Smooth muscle cell (in vitro differentiated cells): ENCODE results near the gene TEX14. TPM values are rescaled to one million over a fixed set of nuclear protein-coding genes. Genes with fewer than 3 reads are reported as not detected.

ENCODE experiments used
- DNase-seq: peaks from one replicate; lab custom pipeline; 2025; ENCODE audit not compliant: unreplicated experiment; lab: John Stamatoyannopoulos, UW
- H2AFZ ChIP-seq: fragments of 200-600 bp; sonication (generic); 2 replicates; pipeline ENCODE4 v1.6.0; 2016; ENCODE audit warnings: antibody characterized with exemption, low read depth, mild to moderate bottlenecking
- H3F3A ChIP-seq: fragments of 200-600 bp; sonication (generic); 2 replicates; pipeline ENCODE4 v1.6.0; 2017; ENCODE audit warnings: antibody characterized with exemption, low read depth
- H3K27ac ChIP-seq: fragments of 200-600 bp; sonication (generic); 2 replicates; pipeline ENCODE4 v1.5.1; 2016; ENCODE audit warnings: low read depth, mild to moderate bottlenecking
- H3K27me3 ChIP-seq: fragments of 200-600 bp; sonication (generic); 2 replicates; pipeline ENCODE4 v1.6.1; 2016; ENCODE audit warnings: low read depth, mild to moderate bottlenecking
- H3K36me3 ChIP-seq: fragments of 200-600 bp; sonication (generic); 2 replicates; pipeline ENCODE4 v1.5.1; 2016; ENCODE audit warnings: low read depth
- H3K4me1 ChIP-seq: fragments of 200-600 bp; sonication (generic); 2 replicates; pipeline ENCODE4 v1.5.1; 2016; ENCODE audit warnings: low read depth
- H3K4me2 ChIP-seq: fragments of 200-600 bp; sonication (generic); 2 replicates; pipeline ENCODE4 v1.6.0; 2016; ENCODE audit warnings: mild to moderate bottlenecking
- H3K4me3 ChIP-seq: fragments of 200-600 bp; sonication (generic); 2 replicates; pipeline ENCODE4 v1.5.1; 2016; ENCODE audit warnings: mild to moderate bottlenecking
- H3K79me2 ChIP-seq: fragments of 200-600 bp; sonication (generic); 2 replicates; pipeline ENCODE4 v1.6.0; 2016; ENCODE audit warnings: low read depth, mild to moderate bottlenecking
- H3K9ac ChIP-seq: fragments of 200-600 bp; sonication (generic); 2 replicates; pipeline ENCODE4 v1.6.0; 2016; ENCODE audit warnings: low read depth
- H3K9me3 ChIP-seq: fragments of 200-600 bp; sonication (generic); replicated peaks from 2 replicates; pipeline ENCODE4 v1.5.1; 2016; ENCODE audit warnings: low read depth
- H4K20me1 ChIP-seq: fragments of 200-600 bp; sonication (generic); 2 replicates; pipeline ENCODE4 v1.6.0; 2016; ENCODE audit warnings: low read depth
- WGBS: methylation state at CpG from one replicate; pipeline ENCODE4 v1.1.7; 2016; ENCODE audit warnings: low lambda C conversion rate; 5-methylcytosine and 5-hydroxymethylcytosine counted together
- polyA plus RNA-seq: library from polyadenylated mRNA; unstranded; fragments of >200 nt; fragmentation: Nextera tagmentation; extraction: Ambion mirVana; gene quantifications from 2 replicates; pipeline ENCODE4 v1.2.1, GENCODE V29; 2016
- small RNA-seq: library from RNA; depleted of rRNA; stranded (forward); fragments of <200 nt; gene quantifications from one replicate; pipeline ENCODE3, GENCODE V24; 2014
- total RNA-seq: library from RNA; depleted of rRNA; stranded (reverse); fragments of >200 nt; gene quantifications from 2 replicates; pipeline ENCODE4 v1.2.3, GENCODE V29; 2014
- TF ChIP-seq, protein P1 (sequence below): fragments of 200-600 bp; sonication (generic); IDR thresholded peaks from 2 replicates; pipeline ENCODE4 v1.5.1; 2017; ENCODE audit warnings: borderline replicate concordance, mild to moderate bottlenecking, antibody characterized with exemption; ENCODE audit not compliant: insufficient read depth, poor library complexity, severe bottlenecking

The TEX14 gene
- total and polyA plus RNA-seq, 2 experiments from 2014 or later: 0.04 TPM; not detected in 1

DNA sequence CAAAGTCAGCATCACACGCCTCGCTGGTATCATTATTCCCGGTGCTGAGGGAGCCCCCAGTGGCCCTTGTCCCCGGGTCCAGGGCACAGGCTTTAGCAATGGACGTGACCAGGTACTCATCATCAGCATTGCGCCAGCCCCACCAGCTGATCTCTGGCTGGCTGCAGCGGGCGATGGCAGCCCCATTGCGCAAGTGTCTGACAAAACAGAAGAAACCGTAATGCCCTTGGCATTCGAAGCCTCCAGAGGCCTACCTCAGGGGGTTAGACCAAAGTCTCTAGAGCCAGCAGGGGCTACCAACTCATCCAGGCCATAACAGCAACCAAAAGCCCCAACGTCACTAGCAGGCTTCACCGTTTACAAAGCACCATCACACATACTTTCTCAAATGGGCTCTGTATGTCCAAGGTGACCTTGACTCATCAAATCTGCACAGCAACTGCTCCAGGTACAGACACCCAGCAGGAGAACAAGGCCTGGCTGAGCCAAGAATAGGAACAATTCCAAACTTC lies 184.7 kb downstream of the TEX14 start:
- Histone ChIP-seq H3K9ac (no peak overlapping the region), H3K36me3 (peaks cover 5% of the 10 kb centered on the region)
- DNase-seq: no peak

More for the DNA sequence above, 184.7 kb downstream of the TEX14 start:
- Histone ChIP-seq H3K4me3 (no peak overlapping the region), H3K27ac (no peak overlapping the region), H2AFZ (no peak overlapping the region), H3K79me2 (no peaks in the 10 kb centered on the region), H3K4me2 (no peak overlapping the region), H3K27me3 (no peaks in the 10 kb centered on the region), H4K20me1 (no peaks in the 10 kb centered on the region), H3K9me3 (no peaks in the 10 kb centered on the region), H3K4me1 (no peaks in the 10 kb centered on the region), H3F3A (no peaks in the 10 kb centered on the region)
- TF ChIP-seq, protein P1, sequence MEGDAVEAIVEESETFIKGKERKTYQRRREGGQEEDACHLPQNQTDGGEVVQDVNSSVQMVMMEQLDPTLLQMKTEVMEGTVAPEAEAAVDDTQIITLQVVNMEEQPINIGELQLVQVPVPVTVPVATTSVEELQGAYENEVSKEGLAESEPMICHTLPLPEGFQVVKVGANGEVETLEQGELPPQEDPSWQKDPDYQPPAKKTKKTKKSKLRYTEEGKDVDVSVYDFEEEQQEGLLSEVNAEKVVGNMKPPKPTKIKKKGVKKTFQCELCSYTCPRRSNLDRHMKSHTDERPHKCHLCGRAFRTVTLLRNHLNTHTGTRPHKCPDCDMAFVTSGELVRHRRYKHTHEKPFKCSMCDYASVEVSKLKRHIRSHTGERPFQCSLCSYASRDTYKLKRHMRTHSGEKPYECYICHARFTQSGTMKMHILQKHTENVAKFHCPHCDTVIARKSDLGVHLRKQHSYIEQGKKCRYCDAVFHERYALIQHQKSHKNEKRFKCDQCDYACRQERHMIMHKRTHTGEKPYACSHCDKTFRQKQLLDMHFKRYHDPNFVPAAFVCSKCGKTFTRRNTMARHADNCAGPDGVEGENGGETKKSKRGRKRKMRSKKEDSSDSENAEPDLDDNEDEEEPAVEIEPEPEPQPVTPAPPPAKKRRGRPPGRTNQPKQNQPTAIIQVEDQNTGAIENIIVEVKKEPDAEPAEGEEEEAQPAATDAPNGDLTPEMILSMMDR: no peak
- 97% methylated on average over 13 of the region's 13 CpGs for WGBS

Small RNAs within 50 kb of the gene (small RNA-seq; reads per million reads assigned to genes)
- gene AC011195.1: not detected
- gene RF00012: not detected
- not detected for gene RNU1-108P
- not detected for gene RNU1-52P
- gene RNU1-85P: 0.08 reads per million

Other genes with a start within 250 kb of the TEX14 start
- not detected in 2 replicates for gene HSF5, start 203.6 kb downstream of the TEX14 start, total RNA-seq
- gene HSF5, start 203.6 kb downstream of the TEX14 start, polyA plus RNA-seq: not detected in 2 replicates
- 25.4 and 45.0 TPM in 2 replicates for gene MTMR4, start 177.4 kb downstream of the TEX14 start, total RNA-seq
- gene MTMR4, start 177.4 kb downstream of the TEX14 start, polyA plus RNA-seq: 15.8 and 20.6 TPM in 2 replicates
- 20.9 and 23.2 TPM in 2 replicates for gene RAD51C, start 557 bp upstream of the TEX14 start, total RNA-seq
- 27.1 and 29.9 TPM in 2 replicates for gene RAD51C, start 557 bp upstream of the TEX14 start, polyA plus RNA-seq
- 0.72 and 1.6 TPM in 2 replicates for gene PPM1E, start 63.8 kb upstream of the TEX14 start, total RNA-seq
- gene PPM1E, start 63.8 kb upstream of the TEX14 start, polyA plus RNA-seq: 0.02 and 0.29 TPM in 2 replicates